ENCODE results near the gene ZNF253. TPM values are rescaled to one million over a fixed set of nuclear protein-coding genes. Genes with fewer than 3 reads are reported as not detected.

ZNF253 gene
- total RNA-seq (1 to 10 TPM; 4.9 to 5.2 TPM), total RNA-seq (3.0 to 86.8 (median 27.2) reads per million in 172 experiments)
- 9.1 TPM for polyA plus RNA-seq (2013, experiment 1 of 2)
- polyA plus RNA-seq (2013, experiment 2 of 2), result 10.0 TPM

DNA sequence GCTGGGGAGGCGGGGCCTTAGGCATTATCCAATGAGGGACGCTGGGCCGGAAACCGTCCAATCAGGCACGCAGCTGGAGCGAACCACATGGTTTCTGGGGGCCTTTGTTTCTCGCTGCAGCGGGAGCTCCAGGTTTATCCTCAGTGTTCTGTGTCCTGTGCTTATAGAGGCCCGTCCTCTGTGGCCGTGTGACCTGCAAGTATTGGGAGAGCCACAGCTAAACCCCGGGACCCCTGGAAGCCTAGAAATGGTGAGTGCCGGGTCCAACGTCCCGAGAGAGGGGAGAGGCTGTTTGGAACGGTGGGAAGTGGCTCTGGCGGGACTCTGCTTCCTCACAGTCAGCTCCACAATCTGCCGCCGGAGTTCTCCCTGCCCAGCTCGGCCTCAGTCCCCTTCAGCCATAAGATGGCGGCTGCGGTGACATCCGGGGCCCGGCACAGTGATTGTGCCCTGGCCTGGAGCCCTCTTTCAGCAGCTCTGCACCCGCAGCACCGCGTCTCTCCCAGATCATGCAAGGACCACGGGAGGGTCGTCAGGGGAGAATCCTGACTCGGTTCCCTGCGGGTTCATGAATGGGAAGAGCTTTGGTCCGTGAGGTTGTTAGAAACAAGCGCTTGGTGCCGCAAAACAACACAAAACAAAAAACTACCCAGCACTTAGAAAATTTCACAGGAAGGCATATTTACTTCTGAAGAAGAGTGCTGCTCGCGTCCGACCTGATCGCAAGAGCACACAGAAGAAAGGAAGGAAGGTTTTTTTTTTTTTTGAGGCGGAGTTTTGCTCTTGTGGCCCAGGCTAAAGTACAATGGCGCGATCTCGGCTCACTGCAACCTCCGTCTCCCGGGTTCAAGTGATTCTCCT lies at the start of gene ZNF253:
ZNF253 (plus strand) TSS at position 133 of the 861 bp plus-strand sequence; CDS start at position 248, 115 bp downstream.
- intact Hi-C loops (cut with DNase I, micrococcal nuclease), result loop anchor here (1.0 to 5.0 kb wide), 9 partner anchors 34 to 204 kb away; partner anchors contain the start of genes ZNF506 (in 2 of the 2), ZNF93 (in 2 of the 2), ATP13A1 (in 1 of the 2) and ZNF101 (in 1 of the 2)
- POLR2A ChIA-PET, result interaction anchor here (0.6 to 5.1 kb wide), 48 partner anchors 9 to 1986 kb away, joined by 3 to 160 read pairs (median 4); partner anchors contain the start of genes GMIP, LPAR2, NDUFA13 and TSSK6
- no peaks in the 10 kb centered on the region for H3K27me3 Mint-ChIP-seq
- DNase-seq (peak; percentile 88 to 96 (median 94)), ATAC-seq (ENCODE audit: poor library complexity) (peak; percentile 90)
- CTCF ChIA-PET, result no interaction called here
- Histone ChIP-seq H3K36me3 (ENCODE audit: insufficient read depth, low read length) (no peaks in the 10 kb centered on the region), H3K4me1 (ENCODE audit: insufficient read depth, low read length) (peaks cover 13% of the 10 kb centered on the region), H3K9me3 (ENCODE audit: control insufficient read depth in 1 of 2, insufficient read depth in 1 of 2, low read length in 2 of 2) (peaks cover 0 to under 1% of the 10 kb centered on the region in 2 experiments), H3K27ac (ENCODE audit: low read depth in 1 of 2, low read length in 2 of 2) (peak within 1 kb of the TSS; percentile 86 to 88), H3K4me3 (ENCODE audit: low read length) (peak within 1 kb of the TSS; percentile 89), H3K27me3 (ENCODE audit: control insufficient read depth in 1 of 2, insufficient read depth in 2 of 2, low read length in 2 of 2) (no peaks in the 10 kb centered on the region)
- peak within 1 kb of the TSS; percentile 97 for H3K4me3 Mint-ChIP-seq
- H3K9me3 Mint-ChIP-seq, result no peaks in the 10 kb centered on the region
- TF ChIP-seq, protein P1, sequence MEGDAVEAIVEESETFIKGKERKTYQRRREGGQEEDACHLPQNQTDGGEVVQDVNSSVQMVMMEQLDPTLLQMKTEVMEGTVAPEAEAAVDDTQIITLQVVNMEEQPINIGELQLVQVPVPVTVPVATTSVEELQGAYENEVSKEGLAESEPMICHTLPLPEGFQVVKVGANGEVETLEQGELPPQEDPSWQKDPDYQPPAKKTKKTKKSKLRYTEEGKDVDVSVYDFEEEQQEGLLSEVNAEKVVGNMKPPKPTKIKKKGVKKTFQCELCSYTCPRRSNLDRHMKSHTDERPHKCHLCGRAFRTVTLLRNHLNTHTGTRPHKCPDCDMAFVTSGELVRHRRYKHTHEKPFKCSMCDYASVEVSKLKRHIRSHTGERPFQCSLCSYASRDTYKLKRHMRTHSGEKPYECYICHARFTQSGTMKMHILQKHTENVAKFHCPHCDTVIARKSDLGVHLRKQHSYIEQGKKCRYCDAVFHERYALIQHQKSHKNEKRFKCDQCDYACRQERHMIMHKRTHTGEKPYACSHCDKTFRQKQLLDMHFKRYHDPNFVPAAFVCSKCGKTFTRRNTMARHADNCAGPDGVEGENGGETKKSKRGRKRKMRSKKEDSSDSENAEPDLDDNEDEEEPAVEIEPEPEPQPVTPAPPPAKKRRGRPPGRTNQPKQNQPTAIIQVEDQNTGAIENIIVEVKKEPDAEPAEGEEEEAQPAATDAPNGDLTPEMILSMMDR (IDR thresholded peaks at IDR 0.05), result no peak
- peaks cover 41% of the 10 kb centered on the region for H3K4me1 Mint-ChIP-seq (ENCODE audit: low read depth)
- peaks cover 26% of the 10 kb centered on the region for H3K36me3 Mint-ChIP-seq (ENCODE audit: low read depth)
- H3K27ac Mint-ChIP-seq, result peak within 1 kb of the TSS; percentile 97

DNA sequence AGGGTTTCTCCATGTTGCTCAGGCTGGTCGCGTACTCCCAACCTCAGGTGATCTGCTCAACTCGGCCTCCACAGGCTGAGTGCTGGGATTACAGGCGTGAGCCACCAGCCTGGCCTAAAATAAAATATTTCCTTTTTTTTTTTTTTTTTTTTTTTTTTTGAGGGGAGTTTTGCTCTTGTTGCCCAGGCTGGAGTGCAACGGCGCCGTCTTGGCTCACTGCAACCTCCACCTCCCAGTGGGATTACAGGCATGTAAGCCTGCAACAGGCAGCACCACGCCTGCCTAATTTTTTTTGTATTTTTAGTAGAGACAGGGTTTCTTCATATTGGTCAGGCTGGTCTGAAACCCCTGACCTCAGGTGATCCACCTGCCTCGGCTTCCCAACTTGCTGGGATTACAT lies 49.0 kb upstream of the ZNF253 start:
- Histone ChIP-seq H3K4me3 (ENCODE audit: low read length) (no peak overlapping the region), H3K4me1 (ENCODE audit: insufficient read depth, low read length) (peaks cover 70% of the 10 kb centered on the region), H3K9me3 (ENCODE audit: control insufficient read depth in 1 of 2, insufficient read depth in 1 of 2, low read length in 2 of 2) (peaks cover 12 to 19% of the 10 kb centered on the region in 2 experiments), H3K27me3 (ENCODE audit: control insufficient read depth in 1 of 2, insufficient read depth in 2 of 2, low read length in 2 of 2) (no peaks in the 10 kb centered on the region), H3K36me3 (ENCODE audit: insufficient read depth, low read length) (peaks cover 35% of the 10 kb centered on the region), H3K27ac (ENCODE audit: low read depth in 1 of 2, low read length in 2 of 2) (peak overlapping the region; percentile 19 to 25)
- ChIA-PET POLR2A (interaction anchor here (1.3 to 3.3 kb wide), 7 partner anchors 18 to 153 kb away, joined by 4 to 22 read pairs (median 19); partner anchors contain the start of genes ATP13A1, ZNF101, ZNF14 and ZNF253), CTCF (no interaction called here)
- Mint-ChIP-seq H3K36me3 (ENCODE audit: low read depth) (peaks cover 88% of the 10 kb centered on the region), H3K27ac (peak overlapping the region; percentile 86), H3K9me3 (peaks cover 4% of the 10 kb centered on the region), H3K27me3 (no peaks in the 10 kb centered on the region), H3K4me1 (ENCODE audit: low read depth) (peaks cover 77% of the 10 kb centered on the region), H3K4me3 (no peak overlapping the region)
- intact Hi-C loops (cut with DNase I, micrococcal nuclease), result loop anchor here (1.0 to 5.0 kb wide), 3 partner anchors 40 to 144 kb away; no protein-coding TSS in a partner anchor
- TF ChIP-seq, protein P1 (IDR thresholded peaks at IDR 0.05), result no peak
- DNase-seq (peak in 1 of 14 experiments; percentile 26), ATAC-seq (ENCODE audit: poor library complexity) (no peak)

DNA sequence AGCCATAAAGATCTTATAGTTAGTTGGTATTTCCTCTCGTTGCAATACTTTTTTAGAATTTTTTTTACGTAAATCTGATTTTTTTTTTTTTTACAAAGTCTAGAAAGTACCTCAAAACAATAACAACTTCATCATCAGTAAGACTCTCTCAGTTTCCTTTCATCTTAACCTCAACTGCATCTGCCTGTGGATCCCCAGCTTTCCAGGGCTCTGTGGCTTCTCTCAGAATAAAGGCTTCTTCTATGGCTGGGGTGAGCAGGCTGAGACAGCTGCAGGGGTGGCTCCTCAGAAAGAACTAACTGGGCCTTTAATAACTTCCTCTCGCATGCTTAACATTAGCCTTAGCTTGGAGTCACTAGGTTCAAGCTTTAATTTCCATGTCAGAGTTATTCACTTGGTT lies 48.3 kb upstream of the ZNF253 start:
- Mint-ChIP-seq H3K9me3 (peaks cover 4% of the 10 kb centered on the region), H3K36me3 (ENCODE audit: low read depth) (peaks cover 86% of the 10 kb centered on the region), H3K4me1 (ENCODE audit: low read depth) (peaks cover 72% of the 10 kb centered on the region), H3K27ac (peak overlapping the region; percentile 86), H3K4me3 (peak overlapping the region; percentile 74), H3K27me3 (no peaks in the 10 kb centered on the region)
- Histone ChIP-seq H3K9me3 (ENCODE audit: control insufficient read depth in 1 of 2, insufficient read depth in 1 of 2, low read length in 2 of 2) (peaks cover 11 to 19% of the 10 kb centered on the region in 2 experiments), H3K4me3 (ENCODE audit: low read length) (no peak overlapping the region), H3K36me3 (ENCODE audit: insufficient read depth, low read length) (peaks cover 35% of the 10 kb centered on the region), H3K27ac (ENCODE audit: low read depth in 1 of 2, low read length in 2 of 2) (peak overlapping the region in 1 of 2 donors; percentile 79), H3K4me1 (ENCODE audit: insufficient read depth, low read length) (peaks cover 70% of the 10 kb centered on the region), H3K27me3 (ENCODE audit: control insufficient read depth in 1 of 2, insufficient read depth in 2 of 2, low read length in 2 of 2) (no peaks in the 10 kb centered on the region)
- peak; percentile 24 to 93 (median 48) for DNase-seq
- CTCF ChIA-PET, result interaction anchor here (0.6 kb wide), 1 partner anchor 20 kb away, joined by 3 read pairs; no protein-coding TSS in a partner anchor
- POLR2A ChIA-PET, result interaction anchor here (1.0 to 3.3 kb wide), 11 partner anchors 28 to 154 kb away, joined by 3 to 22 read pairs (median 7); partner anchors contain the start of genes ATP13A1, ZNF101, ZNF14 and ZNF253
- peak; percentile 54 for ATAC-seq (ENCODE audit: poor library complexity)
- intact Hi-C loops (cut with DNase I, micrococcal nuclease), result loop anchor here (1.0 to 5.0 kb wide), 3 partner anchors 41 to 145 kb away; no protein-coding TSS in a partner anchor
- TF ChIP-seq, protein P1 (IDR thresholded peaks at IDR 0.05), result no peak

All from CD4-positive, alpha-beta T cell (primary cell).